AML-193 (cell line): ENCODE measurements around the gene JAZF1.

Experiments used
- DNase-seq, 2 experiments: peaks; one replicate each; lab custom pipeline; 2025; lab: John Stamatoyannopoulos, UW

Gene JAZF1

GRCh38 chr7:27966219-27966780, 214.3 kb downstream of the JAZF1 start:
- no peak for DNase-seq

GRCh38 chr7:27965650-27966049, 214.9 kb downstream of the JAZF1 start:
- no peak for DNase-seq

GRCh38 chr7:27964820-27965219, 215.8 kb downstream of the JAZF1 start:
- DNase-seq, result no peak

GRCh38 chr7:27963056-27963455, 217.5 kb downstream of the JAZF1 start:
- no peak for DNase-seq

- DNase-seq, result no peak
Measured at GRCh38 chr7:27962273-27962672, 218.3 kb downstream of the JAZF1 start.

- no peak for DNase-seq
Measured at GRCh38 chr7:27961255-27961654, 219.3 kb downstream of the JAZF1 start.

GRCh38 chr7:27960415-27960814, 220.2 kb downstream of the JAZF1 start:
- DNase-seq, result no peak

- DNase-seq, result no peak
Measured at GRCh38 chr7:27958933-27959548, 221.6 kb downstream of the JAZF1 start.

- DNase-seq, result no peak
Measured at GRCh38 chr7:27955596-27955995, 225.0 kb downstream of the JAZF1 start.

- DNase-seq, result no peak
Measured at GRCh38 chr7:27955011-27955410, 225.6 kb downstream of the JAZF1 start.

GRCh38 chr7:27953777-27954176, 226.8 kb downstream of the JAZF1 start:
- DNase-seq, result no peak

- no peak for DNase-seq
Measured at GRCh38 chr7:27953361-27953760, 227.2 kb downstream of the JAZF1 start.

- DNase-seq, result no peak
Measured at GRCh38 chr7:27952456-27953285, 227.9 kb downstream of the JAZF1 start.

- DNase-seq, result no peak
Measured at GRCh38 chr7:27950123-27950522, 230.5 kb downstream of the JAZF1 start.

- DNase-seq, result no peak
Measured at GRCh38 chr7:27948861-27949260, 231.7 kb downstream of the JAZF1 start.

- no peak for DNase-seq
Measured at GRCh38 chr7:27947586-27948278, 232.9 kb downstream of the JAZF1 start.

- DNase-seq, result no peak
Measured at GRCh38 chr7:27946351-27946750, 234.2 kb downstream of the JAZF1 start.

- no peak for DNase-seq
Measured at GRCh38 chr7:27945058-27945795, 235.4 kb downstream of the JAZF1 start.

GRCh38 chr7:27944643-27945042, 236.0 kb downstream of the JAZF1 start:
- DNase-seq, result no peak

GRCh38 chr7:27943241-27943640, 237.4 kb downstream of the JAZF1 start:
- DNase-seq, result no peak

GRCh38 chr7:27942711-27943110, 237.9 kb downstream of the JAZF1 start:
- DNase-seq, result no peak

- DNase-seq, result no peak
Measured at GRCh38 chr7:27941522-27941921, 239.1 kb downstream of the JAZF1 start.
